ENCODE measurements around the gene GNAS-AS1.
A peak's percentile ranks its signal among the peaks of the same experiment; 100 is the strongest.

The GNAS-AS1 gene

DNA sequence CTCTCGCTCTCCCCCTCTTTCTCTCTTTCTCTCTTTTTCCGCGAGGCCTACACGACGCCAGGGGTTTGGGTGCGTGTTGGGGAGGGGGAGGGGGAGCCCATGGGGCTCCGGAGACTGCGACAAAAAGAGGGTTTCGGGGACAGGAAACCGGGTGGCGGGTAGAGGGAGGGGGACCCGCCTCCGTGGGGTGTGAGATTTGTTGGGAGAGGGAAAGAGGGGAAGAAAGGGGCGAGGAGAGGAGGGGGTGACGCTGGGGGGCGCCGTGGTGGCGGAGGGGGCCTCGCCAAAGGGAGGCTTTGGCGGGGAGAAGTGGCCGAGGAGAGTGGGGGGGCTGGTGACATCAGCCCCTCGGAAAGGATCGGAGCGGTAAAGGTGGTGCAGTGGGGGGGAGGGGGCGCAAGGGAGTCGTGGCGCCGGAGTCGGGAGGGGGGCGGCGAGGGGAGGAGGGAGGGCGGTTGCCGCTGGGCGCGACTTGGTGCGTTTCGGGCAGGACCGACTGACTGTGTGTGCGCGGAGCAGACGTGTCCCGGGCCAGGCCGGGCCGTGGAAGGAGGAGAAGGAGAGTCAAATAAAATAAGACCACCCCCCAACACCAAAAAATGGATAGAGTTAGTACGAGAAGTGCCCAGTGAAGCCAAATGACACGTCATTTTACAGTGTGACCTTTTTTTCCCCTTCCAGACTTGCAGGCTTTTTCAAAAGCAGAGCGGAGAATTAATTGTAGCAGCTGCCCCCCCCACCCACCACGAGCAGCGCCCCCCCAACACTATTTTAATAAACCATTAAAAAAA is 41.6 kb upstream of the GNAS-AS1 start:
- Histone ChIP-seq H2BK120ac (ENCODE audit: low read depth, low read length) (peak overlapping the region; percentile 89), H3K36me3 (ENCODE audit: control insufficient read depth, insufficient read depth, low read length) (no peaks in the 10 kb centered on the region), H3K18ac (ENCODE audit: low read length) (peak overlapping the region; percentile 100), H3K23ac (ENCODE audit: low read length) (no peak overlapping the region), H3K56ac (ENCODE audit: low read length) (peak overlapping the region; percentile 97), H3K79me2 (ENCODE audit: control insufficient read depth, insufficient read depth, low read length) (peaks cover 54% of the 10 kb centered on the region), H3K27me3 (ENCODE audit: insufficient read depth, low read length, poor library complexity) (no peaks in the 10 kb centered on the region), H2AK5ac (ENCODE audit: low read length) (no peak overlapping the region), H3K4ac (ENCODE audit: low read depth, low read length) (peak overlapping the region; percentile 93), H3K4me2 (ENCODE audit: low read length) (peak overlapping the region; percentile 42), H4K5ac (ENCODE audit: low read length) (no peak overlapping the region), H3K4me3 (ENCODE audit: low read length) (peak overlapping the region; percentile 93), H3K79me1 (ENCODE audit: low read length) (peaks cover 5% of the 10 kb centered on the region), H4K8ac (ENCODE audit: low read depth, low read length) (peak overlapping the region; percentile 100), H3K27ac (ENCODE audit: low read depth, low read length) (peak overlapping the region; percentile 100), H3K4me1 (ENCODE audit: control insufficient read depth, low read depth, low read length) (peaks cover 5% of the 10 kb centered on the region), H2BK15ac (replicated peaks; ENCODE audit: low read depth) (no peak overlapping the region), H3K9ac (ENCODE audit: low read length) (peak overlapping the region; percentile 96), H2BK5ac (ENCODE audit: low read length) (peak overlapping the region; percentile 77)
- DNase-seq: peak; percentile 83
- no CpG with 5 or more reads among the region's 49 CpGs for WGBS (ENCODE audit: extremely low coverage, insufficient coverage, low lambda C conversion rate)

DNA sequence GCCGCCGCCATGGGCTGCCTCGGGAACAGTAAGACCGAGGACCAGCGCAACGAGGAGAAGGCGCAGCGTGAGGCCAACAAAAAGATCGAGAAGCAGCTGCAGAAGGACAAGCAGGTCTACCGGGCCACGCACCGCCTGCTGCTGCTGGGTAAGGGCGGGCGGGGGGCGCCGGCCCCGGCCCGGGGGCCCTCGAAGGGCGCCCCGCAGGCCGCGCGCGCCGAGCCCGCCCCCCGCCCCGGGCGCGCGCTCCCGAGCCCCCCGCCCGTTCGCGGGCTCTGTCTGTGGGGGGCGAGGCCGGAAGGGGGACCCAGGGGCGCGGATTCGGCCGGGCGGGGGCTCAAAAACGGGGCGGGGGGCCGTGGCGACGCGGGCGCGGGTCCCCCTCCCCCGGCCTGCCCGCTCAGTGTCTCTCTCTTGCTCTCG is 41.0 kb upstream of the GNAS-AS1 start:
- peaks cover 5% of the 10 kb centered on the region for H3K4me1 ChIP-seq (ENCODE audit: control insufficient read depth, low read depth, low read length)
- peaks cover 48% of the 10 kb centered on the region for H3K79me2 ChIP-seq (ENCODE audit: control insufficient read depth, insufficient read depth, low read length)
- peak overlapping the region; percentile 86 for H3K4me3 ChIP-seq (ENCODE audit: low read length)
- H3K79me1 ChIP-seq (ENCODE audit: low read length): peaks cover 3% of the 10 kb centered on the region
- H2BK120ac ChIP-seq (ENCODE audit: low read depth, low read length): peak overlapping the region; percentile 89
- no peak overlapping the region for H2AK5ac ChIP-seq (ENCODE audit: low read length)
- H3K23ac ChIP-seq (ENCODE audit: low read length): no peak overlapping the region
- peak; percentile 72 for DNase-seq
- H3K9ac ChIP-seq (ENCODE audit: low read length): peak overlapping the region; percentile 96
- H4K5ac ChIP-seq (ENCODE audit: low read length): no peak overlapping the region
- peak overlapping the region; percentile 100 for H3K18ac ChIP-seq (ENCODE audit: low read length)
- no peak overlapping the region for H3K4me2 ChIP-seq (ENCODE audit: low read length)
- peak overlapping the region; percentile 77 for H2BK5ac ChIP-seq (ENCODE audit: low read length)
- no peak overlapping the region for H2BK15ac ChIP-seq (replicated peaks; ENCODE audit: low read depth)
- no peaks in the 10 kb centered on the region for H3K27me3 ChIP-seq (ENCODE audit: insufficient read depth, low read length, poor library complexity)
- no peaks in the 10 kb centered on the region for H3K36me3 ChIP-seq (ENCODE audit: control insufficient read depth, insufficient read depth, low read length)
- no CpG with 5 or more reads among the region's 55 CpGs for WGBS (ENCODE audit: extremely low coverage, insufficient coverage, low lambda C conversion rate)
- H3K27ac ChIP-seq (ENCODE audit: low read depth, low read length): peak overlapping the region; percentile 100
- peak overlapping the region; percentile 100 for H4K8ac ChIP-seq (ENCODE audit: low read depth, low read length)
- peak overlapping the region; percentile 98 for H3K56ac ChIP-seq (ENCODE audit: low read length)
- peak overlapping the region; percentile 93 for H3K4ac ChIP-seq (ENCODE audit: low read depth, low read length)

DNA sequence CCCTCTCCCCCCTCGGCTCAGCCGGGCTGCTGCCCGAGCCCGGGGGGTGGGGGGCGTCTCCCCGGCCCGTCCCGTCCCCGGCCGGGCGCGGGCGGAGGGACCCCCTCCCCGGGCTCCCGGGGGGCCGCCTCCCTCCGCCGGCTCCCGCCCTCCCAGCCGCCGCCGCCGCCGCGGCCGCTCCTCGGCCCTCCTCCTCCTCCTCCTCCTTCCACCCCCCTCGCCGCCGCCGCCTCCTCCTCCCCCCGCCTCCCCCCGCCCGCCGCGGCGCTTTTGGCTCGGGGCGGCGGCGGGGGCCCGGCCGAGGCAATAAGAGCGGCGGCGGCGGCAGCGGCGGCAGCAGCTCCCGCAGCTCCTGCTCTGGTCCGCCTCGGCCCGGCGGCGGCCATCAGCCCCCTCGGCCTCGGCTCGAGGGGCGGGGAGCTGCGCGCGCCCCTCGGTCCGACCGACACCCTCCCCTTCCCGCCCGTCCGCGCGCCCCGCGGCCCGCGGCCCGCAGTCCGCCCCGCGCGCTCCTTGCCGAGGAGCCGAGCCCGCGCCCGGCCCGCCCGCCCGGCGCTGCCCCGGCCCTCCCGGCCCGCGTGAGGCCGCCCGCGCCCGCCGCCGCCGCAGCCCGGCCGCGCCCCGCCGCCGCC is 40.5 kb upstream of the GNAS-AS1 start:
- Histone ChIP-seq H3K4me1 (ENCODE audit: control insufficient read depth, low read depth, low read length) (peaks cover 5% of the 10 kb centered on the region), H2AK5ac (ENCODE audit: low read length) (no peak overlapping the region), H2BK120ac (ENCODE audit: low read depth, low read length) (peak overlapping the region; percentile 89), H3K36me3 (ENCODE audit: control insufficient read depth, insufficient read depth, low read length) (no peaks in the 10 kb centered on the region), H4K8ac (ENCODE audit: low read depth, low read length) (peak overlapping the region; percentile 100), H2BK5ac (ENCODE audit: low read length) (no peak overlapping the region), H3K23ac (ENCODE audit: low read length) (no peak overlapping the region), H3K9ac (ENCODE audit: low read length) (peak overlapping the region; percentile 94), H3K27ac (ENCODE audit: low read depth, low read length) (peak overlapping the region; percentile 100), H3K4me3 (ENCODE audit: low read length) (no peak overlapping the region), H3K4ac (ENCODE audit: low read depth, low read length) (peak overlapping the region; percentile 93), H3K4me2 (ENCODE audit: low read length) (no peak overlapping the region), H3K56ac (ENCODE audit: low read length) (peak overlapping the region; percentile 98), H3K79me1 (ENCODE audit: low read length) (peaks cover under 1% of the 10 kb centered on the region), H3K18ac (ENCODE audit: low read length) (peak overlapping the region; percentile 100), H3K79me2 (ENCODE audit: control insufficient read depth, insufficient read depth, low read length) (peaks cover 42% of the 10 kb centered on the region), H4K5ac (ENCODE audit: low read length) (no peak overlapping the region), H2BK15ac (replicated peaks; ENCODE audit: low read depth) (no peak overlapping the region), H3K27me3 (ENCODE audit: insufficient read depth, low read length, poor library complexity) (no peaks in the 10 kb centered on the region)
- peak; percentile 81 for DNase-seq
- no CpG with 5 or more reads among the region's 105 CpGs for WGBS (ENCODE audit: extremely low coverage, insufficient coverage, low lambda C conversion rate)

DNA sequence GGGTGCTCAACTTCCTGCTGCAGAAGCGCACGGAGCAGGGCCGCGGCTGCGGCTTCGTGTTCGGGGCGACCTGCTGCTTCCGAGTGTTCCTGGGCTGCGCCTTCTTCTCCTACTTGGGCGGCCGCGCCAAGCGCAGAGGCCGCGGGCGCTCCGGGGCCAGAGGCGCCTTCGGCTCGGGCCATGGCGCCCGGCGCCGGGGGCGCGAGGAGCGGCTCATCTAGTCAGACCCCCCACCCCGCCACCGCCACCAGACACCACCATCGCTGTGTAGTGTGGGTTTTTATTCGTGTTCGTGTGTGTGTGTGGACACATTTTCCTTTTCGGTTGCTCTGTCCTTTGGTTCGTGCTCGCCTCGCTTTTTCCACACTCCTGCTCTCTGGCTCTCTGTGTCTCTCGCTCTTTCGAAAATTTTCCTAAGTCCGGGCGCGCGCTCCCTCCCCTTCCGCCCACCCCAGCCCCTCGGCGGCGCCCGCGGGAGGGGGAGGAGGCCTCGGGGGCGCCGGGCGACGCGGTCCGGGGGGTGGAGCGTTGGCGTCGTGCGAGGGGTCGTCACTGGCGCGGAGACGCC is 39.9 kb upstream of the GNAS-AS1 start:
- Histone ChIP-seq H2BK15ac (replicated peaks; ENCODE audit: low read depth) (no peak overlapping the region), H3K79me1 (ENCODE audit: low read length) (no peaks in the 10 kb centered on the region), H2BK120ac (ENCODE audit: low read depth, low read length) (peak overlapping the region; percentile 89), H4K8ac (ENCODE audit: low read depth, low read length) (peak overlapping the region; percentile 94), H2BK5ac (ENCODE audit: low read length) (peak overlapping the region; percentile 89), H3K4ac (ENCODE audit: low read depth, low read length) (peak overlapping the region; percentile 94), H3K27ac (ENCODE audit: low read depth, low read length) (peak overlapping the region; percentile 100), H3K18ac (ENCODE audit: low read length) (peak overlapping the region; percentile 100), H3K23ac (ENCODE audit: low read length) (peak overlapping the region; percentile 89), H4K5ac (ENCODE audit: low read length) (no peak overlapping the region), H3K9ac (ENCODE audit: low read length) (peak overlapping the region; percentile 94), H3K36me3 (ENCODE audit: control insufficient read depth, insufficient read depth, low read length) (no peaks in the 10 kb centered on the region), H2AK5ac (ENCODE audit: low read length) (no peak overlapping the region), H3K4me2 (ENCODE audit: low read length) (peak overlapping the region; percentile 91), H3K4me3 (ENCODE audit: low read length) (peak overlapping the region; percentile 74), H3K79me2 (ENCODE audit: control insufficient read depth, insufficient read depth, low read length) (peaks cover 36% of the 10 kb centered on the region), H3K27me3 (ENCODE audit: insufficient read depth, low read length, poor library complexity) (no peaks in the 10 kb centered on the region), H3K4me1 (ENCODE audit: control insufficient read depth, low read depth, low read length) (peaks cover 5% of the 10 kb centered on the region), H3K56ac (ENCODE audit: low read length) (peak overlapping the region; percentile 96)
- peak; percentile 92 for DNase-seq
- no CpG with 5 or more reads among the region's 64 CpGs for WGBS (ENCODE audit: extremely low coverage, insufficient coverage, low lambda C conversion rate)

DNA sequence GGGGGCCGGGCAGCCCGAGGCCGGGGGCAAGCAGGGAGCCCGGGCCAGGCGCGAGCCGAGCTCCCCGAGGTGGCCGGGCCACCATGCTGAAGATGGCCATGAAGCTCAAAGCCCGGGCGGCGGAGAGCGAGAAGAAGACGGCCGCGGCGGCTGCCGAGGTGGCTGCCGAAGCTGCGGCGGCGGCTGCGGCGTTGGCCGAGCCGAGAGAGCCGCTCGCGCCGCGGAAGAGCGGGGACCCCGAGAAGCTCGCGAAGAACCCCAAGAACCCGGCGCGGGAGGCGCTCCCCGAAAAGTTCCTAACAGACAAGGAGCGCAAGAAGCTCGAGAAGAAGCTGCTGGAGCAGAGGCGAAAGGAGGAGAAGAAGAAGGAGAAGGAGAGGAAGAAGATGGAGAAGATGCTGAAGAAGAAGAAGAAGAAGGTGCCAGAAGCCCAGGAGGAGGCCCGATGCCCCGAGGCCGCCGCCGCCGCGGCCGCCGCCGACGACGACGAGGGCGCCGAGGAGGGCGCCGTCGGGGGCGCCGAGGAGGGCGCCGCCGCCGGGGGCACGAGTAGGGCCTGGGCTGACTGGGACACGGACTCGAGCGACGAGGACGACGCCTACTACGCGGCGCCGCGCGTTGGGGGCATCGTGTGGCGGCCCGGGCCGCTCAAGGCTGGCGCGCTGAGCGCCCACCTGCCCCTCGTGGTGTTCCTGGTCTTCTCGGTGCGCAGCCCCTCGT is 39.3 kb upstream of the GNAS-AS1 start:
- H4K8ac ChIP-seq (ENCODE audit: low read depth, low read length): no peak overlapping the region

More for the DNA sequence above, 39.3 kb upstream of the GNAS-AS1 start:
- peak overlapping the region; percentile 94 for H3K9ac ChIP-seq (ENCODE audit: low read length)
- H3K27ac ChIP-seq (ENCODE audit: low read depth, low read length): peak overlapping the region; percentile 100
- H4K5ac ChIP-seq (ENCODE audit: low read length): no peak overlapping the region
- H3K27me3 ChIP-seq (ENCODE audit: insufficient read depth, low read length, poor library complexity): no peaks in the 10 kb centered on the region
- peak overlapping the region; percentile 74 for H3K4me3 ChIP-seq (ENCODE audit: low read length)
- WGBS (ENCODE audit: extremely low coverage, insufficient coverage, low lambda C conversion rate): no CpG with 5 or more reads among the region's 91 CpGs
- H2BK5ac ChIP-seq (ENCODE audit: low read length): peak overlapping the region; percentile 43
- H3K4ac ChIP-seq (ENCODE audit: low read depth, low read length): peak overlapping the region; percentile 94
- H3K18ac ChIP-seq (ENCODE audit: low read length): peak overlapping the region; percentile 100
- H2AK5ac ChIP-seq (ENCODE audit: low read length): no peak overlapping the region
- no peak for DNase-seq
- peak overlapping the region; percentile 89 for H3K23ac ChIP-seq (ENCODE audit: low read length)
- peaks cover 30% of the 10 kb centered on the region for H3K79me2 ChIP-seq (ENCODE audit: control insufficient read depth, insufficient read depth, low read length)
- H3K4me2 ChIP-seq (ENCODE audit: low read length): peak overlapping the region; percentile 91
- H2BK120ac ChIP-seq (ENCODE audit: low read depth, low read length): no peak overlapping the region
- no peak overlapping the region for H2BK15ac ChIP-seq (replicated peaks; ENCODE audit: low read depth)
- H3K56ac ChIP-seq (ENCODE audit: low read length): peak overlapping the region; percentile 96
- peaks cover 2% of the 10 kb centered on the region for H3K4me1 ChIP-seq (ENCODE audit: control insufficient read depth, low read depth, low read length)
- no peaks in the 10 kb centered on the region for H3K79me1 ChIP-seq (ENCODE audit: low read length)
- H3K36me3 ChIP-seq (ENCODE audit: control insufficient read depth, insufficient read depth, low read length): no peaks in the 10 kb centered on the region
